ENCODE results near the gene GPR31. TPM values are rescaled to one million over a fixed set of nuclear protein-coding genes. Genes with fewer than 3 reads are reported as not detected.

Gene GPR31
- total RNA-seq, 1 experiment from 2014 or later = not detected

- ChIA-PET CTCF (no interaction called here), POLR2A (no interaction called here)
- Mint-ChIP-seq H3K27me3 (ENCODE audit: insufficient read depth, unreplicated experiment) (no peaks in the 10 kb centered on the region), H3K4me1 (ENCODE audit: low read depth, unreplicated experiment) (no peaks in the 10 kb centered on the region), H3K9me3 (ENCODE audit: unreplicated experiment) (no peaks in the 10 kb centered on the region), H3K36me3 (ENCODE audit: insufficient read depth, unreplicated experiment) (no peaks in the 10 kb centered on the region), H3K27ac (ENCODE audit: unreplicated experiment) (no peak overlapping the region), H3K4me3 (ENCODE audit: unreplicated experiment) (no peak overlapping the region)
- intact Hi-C loops (cut with micrococcal nuclease; ENCODE audit: unreplicated experiment) = no loop called here
- no peak for TF ChIP-seq CTCF (IDR thresholded peaks at IDR 0.05; ENCODE audit: insufficient read depth in 1 of 2, low read depth in 1 of 2, low read length in 1 of 2, severe bottlenecking in 1 of 2, unreplicated experiment in 1 of 2)
- Histone ChIP-seq H3K4me1 (no peaks in the 10 kb centered on the region), H3K4me3 (ENCODE audit: low read depth, low read length) (no peak overlapping the region), H3K27me3 (replicated peaks; ENCODE audit: control insufficient read depth, insufficient read depth, low read length) (no peaks in the 10 kb centered on the region), H3K36me3 (ENCODE audit: control insufficient read depth, insufficient read depth, low read length) (no peaks in the 10 kb centered on the region), H3K9me3 (no peaks in the 10 kb centered on the region)
- no TSS peak for BruUV-seq (replicated peaks)
- DNase-seq = no peak
Observed at GRCh38 chr6:167152862-167153261, 4.9 kb downstream of the GPR31 start.

DNA sequence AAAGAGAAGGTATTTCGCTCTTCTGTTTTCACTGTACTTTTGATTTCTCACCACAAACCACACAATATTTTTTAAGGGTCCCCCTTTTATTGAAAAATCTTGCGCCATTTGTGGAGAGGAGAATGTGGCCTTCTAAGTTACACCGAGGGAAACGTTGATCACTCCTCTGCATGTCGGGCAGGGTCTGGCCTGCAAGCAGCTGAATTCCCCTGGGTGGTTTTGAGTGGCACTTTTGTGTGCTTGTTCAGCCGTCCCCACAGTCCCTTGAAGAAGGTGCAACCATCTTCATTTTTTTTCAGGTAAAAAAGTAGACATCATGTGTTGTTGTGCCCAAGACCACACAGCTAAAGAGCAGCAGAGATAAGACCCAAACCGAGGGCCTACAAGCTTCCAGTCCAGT lies 6.1 kb downstream of the GPR31 start:
- Histone ChIP-seq H3K4me1 (no peaks in the 10 kb centered on the region), H3K36me3 (ENCODE audit: control insufficient read depth, insufficient read depth, low read length) (no peaks in the 10 kb centered on the region), H3K27me3 (replicated peaks; ENCODE audit: control insufficient read depth, insufficient read depth, low read length) (no peaks in the 10 kb centered on the region), H3K9me3 (no peaks in the 10 kb centered on the region), H3K4me3 (ENCODE audit: low read depth, low read length) (no peak overlapping the region)
- no peaks in the 10 kb centered on the region for H3K4me1 Mint-ChIP-seq (ENCODE audit: low read depth, unreplicated experiment)
- H3K27me3 Mint-ChIP-seq (ENCODE audit: insufficient read depth, unreplicated experiment) = no peaks in the 10 kb centered on the region
- no TSS peak for BruUV-seq (replicated peaks)
- no peak overlapping the region for H3K4me3 Mint-ChIP-seq (ENCODE audit: unreplicated experiment)
- TF ChIP-seq CTCF (IDR thresholded peaks at IDR 0.05; ENCODE audit: insufficient read depth in 1 of 2, low read depth in 1 of 2, low read length in 1 of 2, severe bottlenecking in 1 of 2, unreplicated experiment in 1 of 2) = no peak
- DNase-seq = no peak
- intact Hi-C loops (cut with micrococcal nuclease; ENCODE audit: unreplicated experiment) = no loop called here
- no peak overlapping the region for H3K27ac Mint-ChIP-seq (ENCODE audit: unreplicated experiment)
- POLR2A ChIA-PET = interaction anchor here (0.6 kb wide), 1 partner anchor 239 kb away, joined by 4 read pairs; no protein-coding TSS in a partner anchor
- CTCF ChIA-PET = no interaction called here
- H3K9me3 Mint-ChIP-seq (ENCODE audit: unreplicated experiment) = no peaks in the 10 kb centered on the region
- no peaks in the 10 kb centered on the region for H3K36me3 Mint-ChIP-seq (ENCODE audit: insufficient read depth, unreplicated experiment)

GRCh38 chr6:167150941-167151549 lies 6.7 kb downstream of the GPR31 start:
- BruUV-seq (replicated peaks) = no TSS peak
- POLR2A ChIA-PET = interaction anchor here (0.6 kb wide), 1 partner anchor 238 kb away, joined by 4 read pairs; no protein-coding TSS in a partner anchor
- intact Hi-C loops (cut with micrococcal nuclease; ENCODE audit: unreplicated experiment) = no loop called here

More at GRCh38 chr6:167150941-167151549, 6.7 kb downstream of the GPR31 start:
- Histone ChIP-seq H3K9me3 (no peaks in the 10 kb centered on the region), H3K36me3 (ENCODE audit: control insufficient read depth, insufficient read depth, low read length) (no peaks in the 10 kb centered on the region), H3K4me3 (ENCODE audit: low read depth, low read length) (no peak overlapping the region), H3K27me3 (replicated peaks; ENCODE audit: control insufficient read depth, insufficient read depth, low read length) (no peaks in the 10 kb centered on the region), H3K4me1 (no peaks in the 10 kb centered on the region)
- CTCF ChIA-PET = no interaction called here
- Mint-ChIP-seq H3K27me3 (ENCODE audit: insufficient read depth, unreplicated experiment) (no peaks in the 10 kb centered on the region), H3K36me3 (ENCODE audit: insufficient read depth, unreplicated experiment) (no peaks in the 10 kb centered on the region), H3K4me3 (ENCODE audit: unreplicated experiment) (no peak overlapping the region), H3K4me1 (ENCODE audit: low read depth, unreplicated experiment) (no peaks in the 10 kb centered on the region), H3K27ac (ENCODE audit: unreplicated experiment) (no peak overlapping the region), H3K9me3 (ENCODE audit: unreplicated experiment) (no peaks in the 10 kb centered on the region)
- no peak for DNase-seq
- TF ChIP-seq CTCF (IDR thresholded peaks at IDR 0.05; ENCODE audit: insufficient read depth in 1 of 2, low read depth in 1 of 2, low read length in 1 of 2, severe bottlenecking in 1 of 2, unreplicated experiment in 1 of 2) = no peak
